Measurements from ENCODE around the gene KRTAP5-11.
"Not testable (repeated sequence)": the region's sequence is repeated elsewhere in the genome, so short reads cannot be mapped to it uniquely, and the experiment has no call there.

The KRTAP5-11 gene

DNA sequence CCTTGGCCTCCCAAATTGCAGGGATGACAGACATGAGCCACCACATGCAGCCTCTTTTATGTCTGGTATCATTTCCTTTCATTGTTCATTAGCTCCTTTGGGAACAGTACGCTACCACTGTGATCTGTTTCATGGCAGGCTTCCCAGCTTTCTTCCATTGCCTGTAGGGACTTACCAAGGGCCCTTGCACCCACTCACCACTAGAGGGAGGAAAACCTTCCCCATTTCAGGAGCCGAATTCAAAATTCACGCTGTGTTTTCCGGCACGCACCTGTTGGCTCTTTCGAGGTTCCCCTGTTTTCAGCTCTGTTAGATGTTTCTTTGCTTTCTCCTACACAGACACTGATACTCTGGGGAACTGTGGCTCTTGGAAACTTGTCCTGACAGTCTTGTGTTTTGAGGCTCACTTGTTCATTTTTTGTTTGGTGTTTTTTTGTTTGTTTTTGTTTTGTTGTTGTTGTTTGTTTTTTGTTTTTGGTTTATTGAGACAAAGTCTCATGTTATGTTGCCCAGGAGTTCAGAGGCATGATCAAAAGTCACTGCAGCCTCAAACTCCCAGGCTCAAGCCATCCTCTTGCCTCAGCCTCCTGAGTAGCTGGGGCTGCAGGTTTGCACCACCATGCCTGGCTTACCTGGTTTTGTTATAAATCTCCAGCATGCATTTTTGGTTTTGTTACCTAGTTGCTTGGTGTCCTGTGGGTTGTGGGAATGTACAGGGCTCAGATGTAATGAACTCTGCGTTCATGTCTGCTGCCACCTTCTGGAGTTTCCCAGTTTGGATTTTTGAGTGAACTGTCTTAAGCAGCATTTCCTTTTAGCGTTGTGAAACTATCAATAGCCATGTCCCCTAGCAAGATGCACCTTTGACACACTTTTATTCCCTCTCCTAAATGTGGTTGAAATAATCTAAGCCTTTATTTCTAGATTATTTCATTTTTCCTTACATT, 2.3 kb downstream of the KRTAP5-11 start:
- no peak for DNase-seq (ENCODE audit: low read depth)

DNA sequence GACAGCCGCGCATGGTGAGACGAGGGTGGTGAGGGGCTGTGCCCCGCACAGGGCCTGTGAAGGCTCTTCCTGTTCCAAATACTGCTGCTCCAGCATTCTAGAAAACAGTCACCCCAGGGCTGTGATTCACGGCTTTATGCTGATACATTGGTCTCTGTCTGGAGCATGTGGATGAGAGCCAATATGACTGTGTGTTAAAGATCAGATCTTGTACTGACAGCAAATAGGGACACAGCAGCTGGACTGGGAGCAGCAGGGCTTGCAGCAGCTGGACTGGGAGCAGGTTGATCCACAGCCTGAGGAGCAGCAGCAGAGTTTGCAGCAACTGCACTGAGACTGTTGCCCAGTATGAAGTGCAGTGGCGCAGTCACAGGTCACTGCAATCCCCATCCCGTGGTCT, 3.2 kb downstream of the KRTAP5-11 start:
- DNase-seq (ENCODE audit: low read depth) = not testable (repeated sequence)

DNA sequence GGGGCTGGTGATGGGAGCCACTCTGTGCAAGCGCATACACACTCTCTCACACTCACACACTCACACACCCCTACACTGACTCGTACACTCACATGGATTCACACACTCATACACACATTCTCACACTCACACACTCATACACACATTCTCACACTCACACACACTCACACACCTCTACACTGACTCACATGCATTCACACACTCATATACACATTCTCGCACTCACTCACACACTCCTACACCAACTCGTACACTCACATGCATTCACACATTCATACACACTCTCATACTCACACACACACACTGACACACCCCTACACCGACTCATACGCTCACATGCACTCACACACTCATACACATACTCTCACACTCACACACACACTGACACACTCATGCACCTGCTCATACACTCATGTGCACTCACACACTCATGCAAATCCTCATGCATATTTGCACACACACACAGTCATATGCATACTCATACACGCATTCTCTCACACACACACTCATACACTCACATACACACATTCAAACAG, 5.1 kb downstream of the KRTAP5-11 start:
- DNase-seq (ENCODE audit: low read depth) = no peak

GRCh38 chr11:71576688-71577465, 5.8 kb downstream of the KRTAP5-11 start:
- DNase-seq (ENCODE audit: low read depth) = not testable (repeated sequence)

DNA sequence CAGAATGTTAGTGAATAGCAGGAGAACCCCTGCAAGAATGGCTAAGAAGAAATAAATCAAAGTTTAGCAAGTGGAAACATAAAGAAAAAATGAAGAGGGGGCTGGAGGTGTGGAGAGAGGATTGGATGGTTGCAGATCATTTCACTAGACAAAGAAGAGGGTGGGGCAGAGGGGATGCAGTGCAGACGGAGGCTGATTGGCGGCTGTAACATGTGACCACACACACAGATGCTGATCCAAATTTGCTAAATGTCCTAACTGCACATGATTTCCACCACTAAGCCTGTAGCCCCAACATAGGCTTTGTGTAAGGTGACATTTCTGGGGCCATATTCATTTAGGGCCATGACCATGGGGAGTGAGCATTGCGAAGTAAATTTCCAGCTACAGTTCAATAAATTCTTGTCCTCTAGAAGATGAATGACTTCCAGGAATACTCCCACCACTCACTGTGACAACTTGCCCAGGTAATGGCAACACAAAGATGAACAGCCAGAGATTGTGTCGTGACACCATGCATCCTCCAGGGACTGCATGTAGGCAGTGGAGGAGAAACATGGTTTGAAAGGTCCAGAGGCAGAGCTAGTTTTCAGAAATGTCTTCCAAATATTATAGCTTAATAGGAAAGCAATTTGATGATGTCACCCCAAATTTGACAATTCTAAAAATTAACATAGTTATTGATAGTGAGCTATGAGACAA, 6.8 kb downstream of the KRTAP5-11 start:
- no peak for DNase-seq (ENCODE audit: low read depth)

DNA sequence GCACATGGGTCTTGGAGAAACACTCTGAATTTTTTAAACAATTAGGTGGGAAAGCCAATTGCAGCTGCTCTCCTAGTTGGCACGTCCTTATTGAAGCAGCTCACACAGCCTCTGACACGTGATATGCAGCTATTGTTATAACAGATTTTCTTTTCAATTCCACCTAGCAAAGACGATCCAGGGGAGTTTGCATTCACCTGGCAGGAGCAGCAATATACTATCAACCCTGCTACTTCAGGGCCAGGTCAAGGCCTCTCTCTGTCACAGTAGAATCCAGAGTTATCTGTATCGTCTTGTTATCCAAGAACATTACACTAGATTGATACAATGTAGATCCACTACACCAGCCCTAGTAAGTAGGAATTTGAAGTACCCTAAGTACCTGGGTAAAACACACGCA, 8.3 kb downstream of the KRTAP5-11 start:
- no peak for DNase-seq (ENCODE audit: low read depth)

- no peak for DNase-seq (ENCODE audit: low read depth)
Measured at GRCh38 chr11:71572811-71573210, 9.9 kb downstream of the KRTAP5-11 start.

DNA sequence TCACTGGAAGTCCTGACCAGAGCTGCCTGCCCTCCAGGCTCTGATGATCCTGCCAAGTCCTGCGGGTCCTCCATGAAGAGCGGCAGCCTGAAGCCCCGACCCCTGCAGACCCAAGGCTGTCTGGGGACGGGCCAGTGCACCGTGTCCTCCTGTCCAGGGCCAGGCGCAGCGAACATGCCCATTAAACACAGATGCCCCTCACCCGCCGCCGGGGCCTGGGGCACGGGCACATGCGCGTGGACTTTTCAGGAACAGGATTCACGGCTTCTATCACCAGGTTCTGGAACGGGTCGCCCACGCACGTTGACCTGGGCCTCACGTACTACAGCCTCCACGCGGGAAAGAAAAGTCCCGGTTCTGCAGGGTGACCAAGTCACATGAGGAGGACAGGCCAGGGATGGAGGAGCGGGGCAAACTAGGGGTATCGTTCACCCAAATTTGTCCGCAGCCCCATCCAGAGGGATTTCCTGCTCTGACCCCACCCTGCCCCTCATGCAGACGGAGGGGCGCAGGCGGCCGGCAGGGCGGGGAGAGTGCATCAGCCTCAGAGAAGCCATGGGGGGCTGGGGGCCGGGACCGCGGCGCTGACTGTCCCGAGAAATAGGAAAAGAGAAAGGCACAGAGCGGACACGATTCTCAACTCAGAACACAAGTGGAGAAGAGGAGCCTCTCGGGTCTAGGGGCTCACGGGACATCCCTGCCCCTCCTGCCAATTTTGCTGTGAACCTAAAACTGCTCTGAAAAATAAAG, 11.4 kb downstream of the KRTAP5-11 start:
- not testable (repeated sequence) for DNase-seq (ENCODE audit: low read depth)

DNA sequence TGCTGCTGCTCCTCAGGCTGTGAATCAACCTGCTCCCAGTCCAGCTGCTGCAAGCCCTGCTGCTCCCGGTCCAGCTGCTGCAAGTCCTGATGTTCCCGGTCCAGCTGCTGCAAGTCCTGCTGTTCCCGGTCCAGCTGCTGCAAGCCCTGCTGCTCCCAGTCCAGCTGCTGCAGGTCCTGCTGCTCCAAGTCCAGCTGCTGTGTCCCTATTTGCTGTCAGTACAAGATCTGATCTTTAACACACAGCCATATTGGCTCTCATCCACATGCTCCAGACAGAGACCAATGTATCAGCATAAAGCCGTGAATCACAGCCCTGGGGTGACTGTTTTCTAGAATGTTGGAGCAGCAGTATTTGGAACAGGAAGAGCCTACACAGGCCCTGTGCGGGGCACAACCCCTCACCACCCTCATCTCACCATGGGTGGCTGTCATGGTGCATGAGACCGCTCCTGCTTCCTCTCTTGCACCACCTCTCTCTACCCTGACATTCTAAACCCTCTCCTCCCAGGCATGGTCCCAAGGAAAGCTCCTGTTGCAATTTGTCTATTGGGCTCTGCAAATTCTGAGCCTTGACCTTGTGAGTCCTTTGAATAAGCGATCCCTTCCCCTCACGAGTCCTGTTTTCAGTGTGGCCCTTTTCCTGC, 13.8 kb downstream of the KRTAP5-11 start:
- no peak for DNase-seq (ENCODE audit: low read depth)

- not testable (repeated sequence) for DNase-seq (ENCODE audit: low read depth)
Measured at GRCh38 chr11:71567633-71568032, 15.0 kb downstream of the KRTAP5-11 start.

DNA sequence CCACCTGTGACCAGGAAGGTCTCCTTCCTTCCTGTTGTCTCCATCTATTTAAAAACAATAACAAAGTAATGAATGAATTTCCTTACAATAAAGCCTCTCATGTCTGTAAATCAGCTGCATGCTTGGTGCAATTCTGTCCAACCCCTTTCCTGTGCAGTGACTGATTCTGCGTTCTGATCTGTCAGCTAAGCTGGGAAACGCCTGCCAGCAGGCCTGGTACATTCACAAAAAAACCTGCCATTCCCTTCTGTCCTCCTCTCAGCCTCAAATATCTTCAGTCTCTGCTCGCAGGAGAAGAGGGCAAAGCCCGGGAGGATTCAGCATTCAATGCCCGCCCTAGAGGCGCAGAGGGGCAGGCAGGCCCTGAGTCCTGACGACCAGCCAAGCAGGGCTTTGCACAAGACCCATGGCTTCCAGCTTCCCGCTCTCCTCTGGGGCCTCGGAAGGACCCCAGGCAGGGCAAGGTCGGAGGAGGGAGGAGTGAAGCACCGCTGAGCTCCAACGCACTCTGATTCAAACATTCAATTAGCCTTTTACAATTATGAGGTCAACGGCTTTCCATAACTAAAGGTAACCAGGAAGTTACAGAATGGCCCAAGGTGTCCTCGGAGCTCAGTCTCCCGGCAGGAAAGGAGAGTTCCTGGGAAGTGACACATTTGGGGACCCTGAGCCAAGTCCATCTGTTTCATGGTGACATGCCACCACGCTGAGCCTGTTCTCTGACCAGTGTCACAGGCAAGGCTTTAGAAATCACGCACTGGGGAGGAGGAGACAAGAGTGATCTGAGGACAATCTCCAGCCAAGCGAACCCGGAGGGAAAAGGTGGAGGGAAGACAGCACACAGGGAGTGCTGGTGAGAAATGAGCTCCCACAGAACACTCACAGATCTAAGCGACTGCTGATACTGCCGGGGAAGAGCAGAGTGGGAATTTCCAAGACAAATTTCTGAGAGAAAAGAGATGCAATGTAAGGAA, 15.8 kb downstream of the KRTAP5-11 start:
- DNase-seq (ENCODE audit: low read depth) = not testable (repeated sequence)

DNA sequence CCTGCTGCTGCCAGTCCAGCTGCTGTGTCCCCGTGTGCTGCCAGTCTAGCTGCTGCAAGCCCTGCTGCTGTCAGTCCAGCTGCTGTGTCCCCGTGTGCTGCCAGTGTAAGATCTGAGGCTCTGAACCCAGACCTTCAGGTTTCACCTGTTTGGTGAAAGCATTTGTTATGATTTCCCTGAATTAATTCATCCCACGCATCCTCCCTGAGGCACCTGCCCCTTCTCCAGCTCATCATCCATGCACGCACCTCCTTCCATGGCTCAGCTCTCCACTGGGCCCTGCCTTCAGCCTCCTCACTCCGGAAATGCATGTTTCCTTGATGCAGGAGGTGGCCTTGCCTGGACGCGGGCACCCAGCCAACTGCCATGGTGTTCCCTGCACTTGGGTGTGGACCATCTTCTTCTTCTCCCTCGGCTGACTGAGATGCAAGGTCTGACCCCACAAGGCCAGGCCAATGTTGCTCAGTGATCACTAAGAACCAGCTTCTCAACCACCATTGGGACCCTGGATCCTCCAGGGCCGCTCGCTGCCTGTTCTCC, 16.5 kb downstream of the KRTAP5-11 start:
- DNase-seq (ENCODE audit: low read depth) = no peak

- no peak for DNase-seq (ENCODE audit: low read depth)
Measured at GRCh38 chr11:71565263-71565662, 17.4 kb downstream of the KRTAP5-11 start, which contains the start of gene KRTAP5-10. TSS of gene KRTAP5-10 (plus strand) at chr11:71565563. CDS start at chr11:71565588, 25 bp downstream.

- DNase-seq (ENCODE audit: low read depth) = no peak
Measured at GRCh38 chr11:71564430-71564829, 18.2 kb downstream of the KRTAP5-11 start.

DNA sequence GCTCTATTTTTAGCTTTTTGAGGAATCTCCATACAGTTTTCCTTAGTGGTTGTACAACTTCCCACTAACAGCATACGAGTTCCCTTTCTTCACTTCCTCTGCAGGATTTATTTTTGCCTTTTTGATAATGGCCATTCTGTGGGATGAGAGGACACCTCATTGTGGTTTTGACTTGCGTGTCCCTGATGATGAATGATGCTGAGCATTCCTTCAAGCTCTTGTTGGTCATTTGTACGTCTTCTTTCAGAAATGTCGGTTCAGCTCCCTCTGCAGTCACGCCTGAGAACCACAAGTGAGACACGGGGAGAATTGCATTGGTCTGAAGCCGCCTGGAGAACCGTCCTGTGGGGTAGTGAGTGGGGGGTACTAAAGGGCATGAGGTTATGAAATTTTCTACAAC, 19.3 kb downstream of the KRTAP5-11 start:
- no peak for DNase-seq (ENCODE audit: low read depth)

GRCh38 chr11:71562120-71562519, 20.6 kb downstream of the KRTAP5-11 start:
- no peak for DNase-seq (ENCODE audit: low read depth)

- DNase-seq (ENCODE audit: low read depth) = no peak
Measured at GRCh38 chr11:71558996-71559395, 23.7 kb downstream of the KRTAP5-11 start.

DNA sequence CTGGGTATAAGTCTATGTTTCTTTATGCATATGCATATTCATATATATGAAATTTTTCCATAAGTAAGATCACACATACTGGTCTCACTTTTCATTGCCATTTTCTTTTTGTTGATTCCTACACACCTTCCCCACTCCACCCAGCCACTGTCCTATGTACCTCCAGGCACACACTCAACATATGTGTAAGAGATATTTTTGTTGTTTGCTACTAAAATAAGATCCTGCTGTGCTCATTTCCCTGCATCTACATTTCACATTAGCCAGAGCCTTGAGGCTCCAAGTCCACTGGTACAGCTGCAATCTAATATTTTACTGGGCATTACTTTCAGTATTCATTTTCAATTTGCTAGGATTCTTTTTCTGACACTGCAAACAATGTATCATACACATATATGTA, 25.4 kb downstream of the KRTAP5-11 start:
- DNase-seq (ENCODE audit: low read depth) = no peak

- no peak for DNase-seq (ENCODE audit: low read depth)
Measured at GRCh38 chr11:71556018-71556417, 26.7 kb downstream of the KRTAP5-11 start.
